ENCODE results near the gene PPP2R5A. TPM values are rescaled to one million over a fixed set of nuclear protein-coding genes. Genes with fewer than 3 reads are reported as not detected.
"Not testable (repeated sequence)": the region's sequence is repeated elsewhere in the genome, so short reads cannot be mapped to it uniquely, and the experiment has no call there.

The PPP2R5A gene
- total and polyA plus RNA-seq, 5 donors = 53.1 to 72.0 (median 61.2) TPM

- intact Hi-C loops (cut with DNase I) = no loop called here
- H3K4me1 ChIP-seq (ENCODE audit: control insufficient read depth, insufficient read depth, low read length) = no peaks in the 10 kb centered on the region
- no peaks in the 10 kb centered on the region for H3K27me3 ChIP-seq (ENCODE audit: control insufficient read depth, insufficient read depth)
- DNase-seq (no peak), ATAC-seq (peak in 1 of 2 donors; percentile 32)
- H3K9me3 ChIP-seq (ENCODE audit: control insufficient read depth, low read length) = no peaks in the 10 kb centered on the region
- no peak overlapping the region for H3K27ac ChIP-seq (ENCODE audit: low read length)
- no peak overlapping the region for H3K4me3 ChIP-seq (ENCODE audit: low read length)
- 68% methylated on average over 4 of the region's 4 CpGs for WGBS
Observed at GRCh38 chr1:212381397-212382035, 96.3 kb downstream of the PPP2R5A start.

- no peaks in the 10 kb centered on the region for H3K27me3 ChIP-seq (ENCODE audit: control insufficient read depth, insufficient read depth)
- WGBS = 84% methylated on average over 1 of the region's 1 CpG
- H3K27ac ChIP-seq (ENCODE audit: low read length) = no peak overlapping the region
- no peak overlapping the region for H3K4me3 ChIP-seq (ENCODE audit: low read length)
- H3K4me1 ChIP-seq (ENCODE audit: control insufficient read depth, insufficient read depth, low read length) = no peaks in the 10 kb centered on the region
- no peak for DNase-seq
- ATAC-seq = peak in 1 of 2 donors; percentile 16
- intact Hi-C loops (cut with DNase I) = no loop called here
- no peaks in the 10 kb centered on the region for H3K9me3 ChIP-seq (ENCODE audit: control insufficient read depth, low read length)
Observed at GRCh38 chr1:212386029-212386428, 100.8 kb downstream of the PPP2R5A start.

GRCh38 chr1:212388985-212389716 lies 103.9 kb downstream of the PPP2R5A start:
- no peak overlapping the region for H3K4me3 ChIP-seq (ENCODE audit: low read length)

GRCh38 chr1:212395678-212396437 lies 110.6 kb downstream of the PPP2R5A start:
- H3K27ac ChIP-seq (ENCODE audit: low read length); H3K9me3 ChIP-seq (ENCODE audit: control insufficient read depth, low read length); H3K4me1 ChIP-seq (ENCODE audit: control insufficient read depth, insufficient read depth, low read length); H3K4me3 ChIP-seq (ENCODE audit: low read length); intact Hi-C loops (cut with DNase I); DNase-seq; H3K27me3 ChIP-seq (ENCODE audit: control insufficient read depth, insufficient read depth); ATAC-seq: not testable (repeated sequence)
- 94% methylated on average over 5 of the region's 6 CpGs for WGBS

More at GRCh38 chr1:212388985-212389716, 103.9 kb downstream of the PPP2R5A start:
- no peak overlapping the region for H3K27ac ChIP-seq (ENCODE audit: low read length)
- no peaks in the 10 kb centered on the region for H3K4me1 ChIP-seq (ENCODE audit: control insufficient read depth, insufficient read depth, low read length)
- ATAC-seq (no peak), DNase-seq (no peak)
- intact Hi-C loops (cut with DNase I) = no loop called here
- WGBS = 98% methylated on average over 1 of the region's 1 CpG
- H3K27me3 ChIP-seq (ENCODE audit: control insufficient read depth, insufficient read depth) = no peaks in the 10 kb centered on the region
- H3K9me3 ChIP-seq (ENCODE audit: control insufficient read depth, low read length) = no peaks in the 10 kb centered on the region

GRCh38 chr1:212396638-212397037 lies 111.4 kb downstream of the PPP2R5A start:
- Histone ChIP-seq H3K27ac (ENCODE audit: low read length) (no peak overlapping the region), H3K4me3 (ENCODE audit: low read length) (no peak overlapping the region), H3K27me3 (ENCODE audit: control insufficient read depth, insufficient read depth) (no peaks in the 10 kb centered on the region), H3K4me1 (ENCODE audit: control insufficient read depth, insufficient read depth, low read length) (no peaks in the 10 kb centered on the region), H3K9me3 (ENCODE audit: control insufficient read depth, low read length) (no peaks in the 10 kb centered on the region)
- intact Hi-C loops (cut with DNase I) = no loop called here
- no peak for DNase-seq
- no peak for ATAC-seq
- WGBS = 95% methylated on average over 3 of the region's 3 CpGs

- Histone ChIP-seq H3K27me3 (ENCODE audit: control insufficient read depth, insufficient read depth) (no peaks in the 10 kb centered on the region), H3K27ac (ENCODE audit: low read length) (no peak overlapping the region), H3K9me3 (ENCODE audit: control insufficient read depth, low read length) (no peaks in the 10 kb centered on the region), H3K4me3 (ENCODE audit: low read length) (no peak overlapping the region), H3K4me1 (ENCODE audit: control insufficient read depth, insufficient read depth, low read length) (no peaks in the 10 kb centered on the region)
- no peak for DNase-seq
- ATAC-seq = no peak
- intact Hi-C loops (cut with DNase I) = no loop called here
- 97% methylated on average over 1 of the region's 1 CpG for WGBS
Observed at GRCh38 chr1:212397171-212397570, 112.0 kb downstream of the PPP2R5A start.

GRCh38 chr1:212401042-212401441 lies 115.8 kb downstream of the PPP2R5A start:
- Histone ChIP-seq H3K9me3 (ENCODE audit: control insufficient read depth, low read length) (no peaks in the 10 kb centered on the region), H3K4me1 (ENCODE audit: control insufficient read depth, insufficient read depth, low read length) (no peaks in the 10 kb centered on the region), H3K4me3 (ENCODE audit: low read length) (no peak overlapping the region), H3K27me3 (ENCODE audit: control insufficient read depth, insufficient read depth) (no peaks in the 10 kb centered on the region), H3K27ac (ENCODE audit: low read length) (no peak overlapping the region)
- DNase-seq (no peak), ATAC-seq (no peak)
- 98% methylated on average over 4 of the region's 4 CpGs for WGBS
- intact Hi-C loops (cut with DNase I) = no loop called here

- intact Hi-C loops (cut with DNase I) = no loop called here
- H3K4me3 ChIP-seq (ENCODE audit: low read length) = no peak overlapping the region
- ATAC-seq (no peak), DNase-seq (no peak)
- no peaks in the 10 kb centered on the region for H3K4me1 ChIP-seq (ENCODE audit: control insufficient read depth, insufficient read depth, low read length)
- no peak overlapping the region for H3K27ac ChIP-seq (ENCODE audit: low read length)
- 74% methylated on average over 7 of the region's 7 CpGs for WGBS
- no peaks in the 10 kb centered on the region for H3K9me3 ChIP-seq (ENCODE audit: control insufficient read depth, low read length)
- no peaks in the 10 kb centered on the region for H3K27me3 ChIP-seq (ENCODE audit: control insufficient read depth, insufficient read depth)
Observed at GRCh38 chr1:212401838-212402582, 116.8 kb downstream of the PPP2R5A start.

- no peaks in the 10 kb centered on the region for H3K4me1 ChIP-seq (ENCODE audit: control insufficient read depth, insufficient read depth, low read length)
- no peak overlapping the region for H3K27ac ChIP-seq (ENCODE audit: low read length)
- WGBS = 89% methylated on average over 7 of the region's 7 CpGs
- no peaks in the 10 kb centered on the region for H3K27me3 ChIP-seq (ENCODE audit: control insufficient read depth, insufficient read depth)
- DNase-seq (no peak), ATAC-seq (no peak)
- H3K4me3 ChIP-seq (ENCODE audit: low read length) = no peak overlapping the region
- intact Hi-C loops (cut with DNase I) = no loop called here
- no peaks in the 10 kb centered on the region for H3K9me3 ChIP-seq (ENCODE audit: control insufficient read depth, low read length)
Observed at GRCh38 chr1:212402666-212403321, 117.6 kb downstream of the PPP2R5A start.

- ATAC-seq = no peak
- 93% methylated on average over 8 of the region's 8 CpGs for WGBS
- Histone ChIP-seq H3K4me1 (ENCODE audit: control insufficient read depth, insufficient read depth, low read length) (peaks cover 3% of the 10 kb centered on the region), H3K4me3 (ENCODE audit: low read length) (no peak overlapping the region), H3K9me3 (ENCODE audit: control insufficient read depth, low read length) (no peaks in the 10 kb centered on the region), H3K27me3 (ENCODE audit: control insufficient read depth, insufficient read depth) (no peaks in the 10 kb centered on the region), H3K27ac (ENCODE audit: low read length) (no peak overlapping the region)
- intact Hi-C loops (cut with DNase I) = no loop called here
- no peak for DNase-seq
Observed at GRCh38 chr1:212410231-212410820, 125.1 kb downstream of the PPP2R5A start.

Data from right cardiac atrium (tissue), 5 donors.